GM23338 (cell line): ENCODE data around the gene PRCD.

Experiments used
- CREB1 ChIP-seq: fragments of 250-450 bp; sonication (Bioruptor Pico); IDR thresholded peaks from 2 replicates; pipeline ENCODE4 v1.5.0; 2020; ENCODE audit warnings: low read depth, mild to moderate bottlenecking, moderate library complexity
- EZH2 ChIP-seq: fragments of 200-600 bp; sonication (generic); IDR thresholded peaks from one replicate; pipeline ENCODE4 v1.8.0; 2017; ENCODE audit warnings: antibody characterized with exemption, mild to moderate bottlenecking, low read depth; ENCODE audit not compliant: unreplicated experiment
- EZH2phosphoT487 ChIP-seq: fragments of 200-600 bp; sonication (generic); IDR thresholded peaks from one replicate; pipeline ENCODE4 v1.8.1; 2018; ENCODE audit warnings: antibody characterized with exemption; ENCODE audit not compliant: unreplicated experiment
- JUNB ChIP-seq: IDR thresholded peaks from one replicate; pipeline ENCODE4 v1.6.1; 2016; ENCODE audit warnings: antibody characterized with exemption; ENCODE audit not compliant: unreplicated experiment
- NANOG ChIP-seq: IDR thresholded peaks from 2 replicates; pipeline ENCODE4 v1.6.1; 2016; ENCODE audit warnings: antibody characterized with exemption, borderline replicate concordance
- POLR2AphosphoS5 ChIP-seq: IDR thresholded peaks from 2 replicates; pipeline ENCODE4 v1.6.1; 2016; ENCODE audit warnings: antibody characterized with exemption, low read depth
- STAT1 ChIP-seq: IDR thresholded peaks from one replicate; pipeline ENCODE4 v1.6.1; 2016; ENCODE audit warnings: antibody characterized with exemption; ENCODE audit not compliant: unreplicated experiment
- ZNF114 ChIP-seq: fragments of 250-450 bp; sonication (Bioruptor Pico); IDR thresholded peaks from 2 replicates; pipeline ENCODE4 v1.5.0; 2020; ENCODE audit warnings: mild to moderate bottlenecking, moderate library complexity
- ZNF331 ChIP-seq: fragments of 250-450 bp; sonication (Bioruptor Pico); IDR thresholded peaks from 2 replicates; pipeline ENCODE4 v1.5.0; 2020; ENCODE audit warnings: low read depth, mild to moderate bottlenecking, moderate library complexity
- ZNF462 ChIP-seq: fragments of 250-450 bp; sonication (Bioruptor Pico); IDR thresholded peaks from 2 replicates; pipeline ENCODE4 v1.5.0; 2020; ENCODE audit warnings: mild to moderate bottlenecking, moderate library complexity
- TF ChIP-seq, protein P1 (sequence below), 2 experiments: fragments of 200-600 bp in 1 of 2; sonication (generic) in 1 of 2; conservative IDR thresholded peaks; 2 replicates each; pipeline versions ENCODE4 v1.5.1 to v1.6.1; 2016 to 2017; ENCODE audit warnings: antibody characterized with exemption in 2 of 2, low read depth in 2 of 2, mild to moderate bottlenecking in 2 of 2, moderate library complexity in 1 of 2
- TF ChIP-seq, protein P2 (sequence below): IDR thresholded peaks from one replicate; pipeline ENCODE4 v1.6.1; 2018; ENCODE audit warnings: antibody characterized with exemption; ENCODE audit not compliant: unreplicated experiment
- TF ChIP-seq, protein P3 (sequence below): IDR thresholded peaks from 2 replicates; pipeline ENCODE4 v1.6.1; 2016; ENCODE audit warnings: antibody characterized with exemption

DNA sequence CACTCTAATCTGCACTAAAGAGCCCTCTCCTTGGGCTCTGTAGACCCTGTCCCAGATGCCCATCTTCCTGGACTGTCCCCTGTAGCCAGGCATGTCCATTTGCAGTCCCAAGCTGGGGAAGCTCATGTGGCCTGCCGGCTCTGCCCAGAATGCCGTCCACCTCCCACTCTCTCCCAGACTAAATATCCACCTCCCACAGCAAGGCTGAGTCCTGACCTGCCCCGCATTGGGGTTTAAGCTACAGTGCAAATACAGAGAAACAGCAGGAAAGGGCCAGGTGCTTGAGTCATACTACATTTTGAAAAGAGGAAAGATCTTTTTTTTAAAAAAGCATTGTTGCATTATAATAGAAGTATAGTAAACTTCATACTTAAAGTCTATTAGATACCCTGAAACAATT, 42.8 kb downstream of the PRCD start:
- TF ChIP-seq EZH2phosphoT487 (no peak), POLR2AphosphoS5 (no peak), EZH2 (no peak), CREB1 (CRISPR knock-in tag) (no peak), JUNB (no peak), STAT1 (no peak), ZNF114 (CRISPR knock-in tag) (no peak), NANOG (no peak), ZNF331 (CRISPR knock-in tag) (no peak), ZNF462 (CRISPR knock-in tag) (no peak)
- TF ChIP-seq, protein P1, sequence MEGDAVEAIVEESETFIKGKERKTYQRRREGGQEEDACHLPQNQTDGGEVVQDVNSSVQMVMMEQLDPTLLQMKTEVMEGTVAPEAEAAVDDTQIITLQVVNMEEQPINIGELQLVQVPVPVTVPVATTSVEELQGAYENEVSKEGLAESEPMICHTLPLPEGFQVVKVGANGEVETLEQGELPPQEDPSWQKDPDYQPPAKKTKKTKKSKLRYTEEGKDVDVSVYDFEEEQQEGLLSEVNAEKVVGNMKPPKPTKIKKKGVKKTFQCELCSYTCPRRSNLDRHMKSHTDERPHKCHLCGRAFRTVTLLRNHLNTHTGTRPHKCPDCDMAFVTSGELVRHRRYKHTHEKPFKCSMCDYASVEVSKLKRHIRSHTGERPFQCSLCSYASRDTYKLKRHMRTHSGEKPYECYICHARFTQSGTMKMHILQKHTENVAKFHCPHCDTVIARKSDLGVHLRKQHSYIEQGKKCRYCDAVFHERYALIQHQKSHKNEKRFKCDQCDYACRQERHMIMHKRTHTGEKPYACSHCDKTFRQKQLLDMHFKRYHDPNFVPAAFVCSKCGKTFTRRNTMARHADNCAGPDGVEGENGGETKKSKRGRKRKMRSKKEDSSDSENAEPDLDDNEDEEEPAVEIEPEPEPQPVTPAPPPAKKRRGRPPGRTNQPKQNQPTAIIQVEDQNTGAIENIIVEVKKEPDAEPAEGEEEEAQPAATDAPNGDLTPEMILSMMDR (conservative IDR thresholded peaks at IDR 0.05; ENCODE audit: low read depth in 2 of 2), result no peak
- TF ChIP-seq, protein P2, sequence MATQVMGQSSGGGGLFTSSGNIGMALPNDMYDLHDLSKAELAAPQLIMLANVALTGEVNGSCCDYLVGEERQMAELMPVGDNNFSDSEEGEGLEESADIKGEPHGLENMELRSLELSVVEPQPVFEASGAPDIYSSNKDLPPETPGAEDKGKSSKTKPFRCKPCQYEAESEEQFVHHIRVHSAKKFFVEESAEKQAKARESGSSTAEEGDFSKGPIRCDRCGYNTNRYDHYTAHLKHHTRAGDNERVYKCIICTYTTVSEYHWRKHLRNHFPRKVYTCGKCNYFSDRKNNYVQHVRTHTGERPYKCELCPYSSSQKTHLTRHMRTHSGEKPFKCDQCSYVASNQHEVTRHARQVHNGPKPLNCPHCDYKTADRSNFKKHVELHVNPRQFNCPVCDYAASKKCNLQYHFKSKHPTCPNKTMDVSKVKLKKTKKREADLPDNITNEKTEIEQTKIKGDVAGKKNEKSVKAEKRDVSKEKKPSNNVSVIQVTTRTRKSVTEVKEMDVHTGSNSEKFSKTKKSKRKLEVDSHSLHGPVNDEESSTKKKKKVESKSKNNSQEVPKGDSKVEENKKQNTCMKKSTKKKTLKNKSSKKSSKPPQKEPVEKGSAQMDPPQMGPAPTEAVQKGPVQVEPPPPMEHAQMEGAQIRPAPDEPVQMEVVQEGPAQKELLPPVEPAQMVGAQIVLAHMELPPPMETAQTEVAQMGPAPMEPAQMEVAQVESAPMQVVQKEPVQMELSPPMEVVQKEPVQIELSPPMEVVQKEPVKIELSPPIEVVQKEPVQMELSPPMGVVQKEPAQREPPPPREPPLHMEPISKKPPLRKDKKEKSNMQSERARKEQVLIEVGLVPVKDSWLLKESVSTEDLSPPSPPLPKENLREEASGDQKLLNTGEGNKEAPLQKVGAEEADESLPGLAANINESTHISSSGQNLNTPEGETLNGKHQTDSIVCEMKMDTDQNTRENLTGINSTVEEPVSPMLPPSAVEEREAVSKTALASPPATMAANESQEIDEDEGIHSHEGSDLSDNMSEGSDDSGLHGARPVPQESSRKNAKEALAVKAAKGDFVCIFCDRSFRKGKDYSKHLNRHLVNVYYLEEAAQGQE, result no peak
- TF ChIP-seq, protein P3, sequence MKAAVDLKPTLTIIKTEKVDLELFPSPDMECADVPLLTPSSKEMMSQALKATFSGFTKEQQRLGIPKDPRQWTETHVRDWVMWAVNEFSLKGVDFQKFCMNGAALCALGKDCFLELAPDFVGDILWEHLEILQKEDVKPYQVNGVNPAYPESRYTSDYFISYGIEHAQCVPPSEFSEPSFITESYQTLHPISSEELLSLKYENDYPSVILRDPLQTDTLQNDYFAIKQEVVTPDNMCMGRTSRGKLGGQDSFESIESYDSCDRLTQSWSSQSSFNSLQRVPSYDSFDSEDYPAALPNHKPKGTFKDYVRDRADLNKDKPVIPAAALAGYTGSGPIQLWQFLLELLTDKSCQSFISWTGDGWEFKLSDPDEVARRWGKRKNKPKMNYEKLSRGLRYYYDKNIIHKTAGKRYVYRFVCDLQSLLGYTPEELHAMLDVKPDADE, result no peak
